GM19452 (cell line): ENCODE measurements around the gene PLA2G4D.

Experiments
- ATAC-seq: cut with Tn5 transposase; IDR thresholded peaks from one replicate; pipeline ENCODE4 v1.9.1; 2021; ENCODE audit not compliant: unreplicated experiment

The PLA2G4D gene

GRCh38 chr15:42090781-42091180 is 3.6 kb downstream of the PLA2G4D start:
- no peak for ATAC-seq

GRCh38 chr15:42090370-42090769 is 4.0 kb downstream of the PLA2G4D start:
- ATAC-seq, result no peak

GRCh38 chr15:42089942-42090341 is 4.4 kb downstream of the PLA2G4D start:
- no peak for ATAC-seq

GRCh38 chr15:42088801-42089640 is 5.3 kb downstream of the PLA2G4D start:
- ATAC-seq, result no peak

- no peak for ATAC-seq
Observed at GRCh38 chr15:42087926-42088800, 6.2 kb downstream of the PLA2G4D start.

GRCh38 chr15:42087460-42087859 is 6.9 kb downstream of the PLA2G4D start:
- no peak for ATAC-seq

- ATAC-seq, result no peak
Observed at GRCh38 chr15:42085721-42086120, 8.6 kb downstream of the PLA2G4D start.

GRCh38 chr15:42085236-42085605 is 9.1 kb downstream of the PLA2G4D start:
- ATAC-seq, result no peak

- no peak for ATAC-seq
Observed at GRCh38 chr15:42084465-42085235, 9.7 kb downstream of the PLA2G4D start.

GRCh38 chr15:42083916-42084315 is 10.4 kb downstream of the PLA2G4D start:
- ATAC-seq, result no peak

GRCh38 chr15:42083605-42083908 is 10.8 kb downstream of the PLA2G4D start:
- ATAC-seq, result no peak

- no peak for ATAC-seq
Observed at GRCh38 chr15:42082823-42083604, 11.3 kb downstream of the PLA2G4D start.

- no peak for ATAC-seq
Observed at GRCh38 chr15:42082141-42082540, 12.2 kb downstream of the PLA2G4D start.

- ATAC-seq, result no peak
Observed at GRCh38 chr15:42080919-42081830, 13.2 kb downstream of the PLA2G4D start.

GRCh38 chr15:42080186-42080918 is 14.0 kb downstream of the PLA2G4D start:
- no peak for ATAC-seq

- no peak for ATAC-seq
Observed at GRCh38 chr15:42079401-42079908, 14.9 kb downstream of the PLA2G4D start.

- no peak for ATAC-seq
Observed at GRCh38 chr15:42078903-42079302, 15.5 kb downstream of the PLA2G4D start.

GRCh38 chr15:42077689-42078088 is 16.7 kb downstream of the PLA2G4D start:
- no peak for ATAC-seq

- no peak for ATAC-seq
Observed at GRCh38 chr15:42073418-42073817, 20.9 kb downstream of the PLA2G4D start.
